Ascending aorta (tissue), 2 donors: ENCODE data around the gene PHF2. TPM values are rescaled to one million over a fixed set of nuclear protein-coding genes. Genes with fewer than 3 reads are reported as not detected.

Experiments used
- DNase-seq, 2 donors: peaks; one replicate each; pipeline ENCODE4 v3.0.0-alpha.2; 2019; ENCODE audit warnings: low spot score in 2 of 2
- H3K27ac ChIP-seq, 2 donors: fragments of 200-600 bp; sonication (generic); one replicate each; pipeline ENCODE4 v1.5.1; 2016 to 2017; ENCODE audit warnings: mild to moderate bottlenecking in 1 of 2
- H3K27me3 ChIP-seq: fragments of 200-600 bp; sonication (generic); one replicate; pipeline ENCODE4 v1.5.1; 2017
- H3K36me3 ChIP-seq, 2 donors: fragments of 200-600 bp; sonication (generic); one replicate each; pipeline ENCODE4 v1.5.1; 2016
- H3K4me1 ChIP-seq, 2 donors: fragments of 200-600 bp; sonication (generic); one replicate each; pipeline ENCODE4 v1.5.1; 2016 to 2017; ENCODE audit warnings: mild to moderate bottlenecking in 1 of 2
- H3K4me3 ChIP-seq, 2 donors: fragments of 200-600 bp; sonication (generic); one replicate each; pipeline ENCODE4 v1.5.1; 2016 to 2017; ENCODE audit warnings: mild to moderate bottlenecking in 1 of 2
- H3K9me3 ChIP-seq, 2 donors: fragments of 200-600 bp; sonication (generic); one replicate each; pipeline ENCODE4 v1.5.1; 2016
- CTCF ChIP-seq, 3 experiments: fragments of 200-600 bp in 2 of 3; fragments of 450-650 bp in 1 of 3; sonication (generic) in 2 of 3; IDR thresholded peaks; one replicate each; pipeline ENCODE4 v1.5.1; 2016 to 2019; ENCODE audit warnings: antibody characterized with exemption in 3 of 3, mild to moderate bottlenecking in 1 of 3, moderate library complexity in 1 of 3
- intact Hi-C: fragments of 100-400 bp; cut with DNase I; formaldehyde crosslinking; loops from one replicate; pipeline ENCODE4 v1.15.1; 2023
- total RNA-seq: library from RNA; depleted of rRNA; stranded (reverse); fragments of >200 nt; gene quantifications from one replicate; pipeline ENCODE4 v1.1.0, GENCODE V29; 2016

The PHF2 gene
- total RNA-seq, 1 donor from 2014 or later = 45.1 TPM

DNA sequence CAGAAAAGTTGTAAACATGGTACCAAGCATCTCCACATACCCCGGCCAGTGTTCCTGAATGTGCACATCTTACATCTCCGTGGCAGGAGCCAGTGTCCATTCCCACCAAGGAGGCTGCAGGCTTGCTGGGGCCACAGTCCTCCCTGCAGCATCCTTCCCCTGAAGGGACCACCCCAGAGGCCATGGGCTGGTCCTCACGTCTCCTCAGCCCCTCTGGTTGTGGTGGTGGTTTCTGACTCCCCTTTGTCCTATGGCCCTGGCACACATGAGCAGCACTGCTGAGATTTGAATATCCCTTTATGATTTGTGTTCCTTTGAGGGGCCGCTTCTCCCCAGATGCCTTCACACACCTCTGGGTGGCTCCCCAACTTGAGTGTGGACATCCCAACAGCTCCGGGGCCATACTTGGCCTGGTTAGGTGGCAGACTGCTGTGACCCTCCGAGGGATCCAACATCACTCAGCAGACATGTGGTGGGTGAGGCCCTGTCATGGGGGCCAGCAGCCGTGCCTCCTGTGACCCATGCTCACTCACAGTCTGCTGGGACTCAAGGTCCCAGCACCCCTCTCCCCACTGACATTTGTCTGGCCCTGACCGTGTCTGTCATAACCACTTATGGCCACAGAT lies 14.3 kb downstream of the PHF2 start:
- no peak overlapping the region for H3K4me3 ChIP-seq
- no peak for TF ChIP-seq CTCF (IDR thresholded peaks at IDR 0.05)
- no peaks in the 10 kb centered on the region for H3K27me3 ChIP-seq
- H3K27ac ChIP-seq = no peak overlapping the region
- no peaks in the 10 kb centered on the region for H3K36me3 ChIP-seq
- intact Hi-C loops = no loop called here
- no peaks in the 10 kb centered on the region for H3K9me3 ChIP-seq
- H3K4me1 ChIP-seq = peaks cover 5 to 17% of the 10 kb centered on the region in 2 donors
- DNase-seq = no peak

DNA sequence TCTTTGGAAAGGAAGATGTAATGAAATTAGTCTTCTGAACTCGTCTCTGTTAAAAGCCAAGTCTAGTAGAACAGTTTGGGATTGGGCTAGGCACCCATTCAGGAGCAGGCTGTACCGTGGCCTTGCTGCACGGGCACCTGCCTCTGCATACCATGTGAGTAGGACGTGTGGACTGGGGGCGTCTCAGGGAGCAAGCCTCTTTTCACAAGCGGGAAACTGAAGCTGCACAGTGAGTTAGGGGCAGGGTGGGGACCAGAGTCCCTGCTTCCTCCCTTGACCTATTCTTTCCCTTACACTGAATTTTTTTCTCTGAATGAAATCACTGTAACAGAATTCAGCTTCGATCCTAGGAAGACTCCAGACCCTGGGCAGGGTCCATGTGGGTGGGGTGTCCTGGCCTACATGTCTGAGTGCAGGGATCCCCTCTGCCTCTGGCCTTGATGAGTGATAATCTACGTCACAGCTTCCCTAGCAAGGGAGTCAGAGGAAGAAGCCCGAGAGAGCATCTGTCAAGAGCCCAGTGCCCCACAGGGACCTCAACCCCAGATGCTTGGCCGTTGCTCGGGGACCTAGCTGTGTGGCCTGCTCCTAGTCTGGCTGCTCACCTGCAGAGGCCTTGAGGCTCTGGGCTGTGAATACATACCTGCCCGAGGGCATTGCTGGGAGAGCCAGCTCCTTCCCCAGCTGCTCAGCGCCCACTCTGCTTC lies 15.1 kb downstream of the PHF2 start:
- H3K36me3 ChIP-seq = no peaks in the 10 kb centered on the region
- H3K9me3 ChIP-seq = no peaks in the 10 kb centered on the region
- intact Hi-C loops = no loop called here
- H3K4me3 ChIP-seq = no peak overlapping the region
- no peak overlapping the region for H3K27ac ChIP-seq
- peak in 1 of 2 donors; percentile 49 for DNase-seq
- no peak for TF ChIP-seq CTCF (IDR thresholded peaks at IDR 0.05)
- H3K4me1 ChIP-seq = peaks cover 2 to 10% of the 10 kb centered on the region in 2 donors
- no peaks in the 10 kb centered on the region for H3K27me3 ChIP-seq

- Histone ChIP-seq H3K4me1 (peaks cover 0 to 6% of the 10 kb centered on the region in 2 donors), H3K36me3 (no peaks in the 10 kb centered on the region), H3K9me3 (no peaks in the 10 kb centered on the region), H3K27me3 (no peaks in the 10 kb centered on the region), H3K4me3 (no peak overlapping the region), H3K27ac (no peak overlapping the region)
- peak in 1 of 2 donors; percentile 53 for DNase-seq
- TF ChIP-seq CTCF (IDR thresholded peaks at IDR 0.05) = no peak
- intact Hi-C loops = no loop called here
These were observed 15.7 kb downstream of the PHF2 start for GRCh38 chr9:93592008-93592642.

DNA sequence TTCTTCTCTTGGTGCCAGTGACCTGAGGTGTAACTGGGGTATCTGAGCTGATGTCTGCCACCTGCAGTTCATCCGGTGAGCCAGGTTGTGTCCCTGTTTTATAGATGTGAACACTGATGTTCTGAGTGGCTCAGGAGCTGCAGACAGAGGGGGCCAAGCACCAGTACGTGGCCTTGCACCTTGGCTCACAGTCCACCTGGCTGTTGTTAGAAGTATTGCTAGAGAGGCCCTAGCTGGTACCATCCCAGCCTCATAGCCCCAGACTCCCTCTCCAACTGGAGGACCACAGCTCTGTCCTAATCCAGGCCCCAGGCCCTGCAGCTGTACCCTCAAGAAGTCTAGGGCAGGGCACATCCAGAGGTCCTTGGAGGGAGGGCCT lies 16.2 kb downstream of the PHF2 start:
- H3K27ac ChIP-seq = no peak overlapping the region
- H3K4me3 ChIP-seq = no peak overlapping the region
- no peaks in the 10 kb centered on the region for H3K9me3 ChIP-seq
- no peak for TF ChIP-seq CTCF (IDR thresholded peaks at IDR 0.05)
- peaks cover 0 to 6% of the 10 kb centered on the region in 2 donors for H3K4me1 ChIP-seq
- no peaks in the 10 kb centered on the region for H3K27me3 ChIP-seq
- H3K36me3 ChIP-seq = no peaks in the 10 kb centered on the region
- intact Hi-C loops = no loop called here
- peak in 1 of 2 donors; percentile 60 for DNase-seq

- Histone ChIP-seq H3K27ac (no peak overlapping the region), H3K4me3 (no peak overlapping the region), H3K4me1 (peaks cover 0 to 6% of the 10 kb centered on the region in 2 donors), H3K9me3 (no peaks in the 10 kb centered on the region), H3K36me3 (no peaks in the 10 kb centered on the region), H3K27me3 (no peaks in the 10 kb centered on the region)
- no peak for TF ChIP-seq CTCF (IDR thresholded peaks at IDR 0.05)
- no peak for DNase-seq
- intact Hi-C loops = no loop called here
These were observed 16.8 kb downstream of the PHF2 start for GRCh38 chr9:93593144-93593658.
